ENCODE results near the gene ENKD1.

The ENKD1 gene

GRCh38 chr16:67661101-67661761 is 5.3 kb downstream of the ENKD1 start:
- WGBS, 2 donors (ENCODE audit: extremely low coverage in 2 of 2, insufficient read length in 2 of 2, insufficient replicate concordance in 1 of 2), result no CpG with 5 or more reads among the region's 39 CpGs
- H3K27ac ChIP-seq (replicated peaks; ENCODE audit: low read length), result no peak overlapping the region
- H2BK15ac ChIP-seq (ENCODE audit: low read length), result no peak overlapping the region
- peak; percentile 69 for DNase-seq (ENCODE audit: low spot score)
- H3K4me2 ChIP-seq (ENCODE audit: insufficient read depth, low read length, poor library complexity, severe bottlenecking), result peak overlapping the region; percentile 93
- no peak overlapping the region for H3K4ac ChIP-seq (ENCODE audit: low read length)
- no peaks in the 10 kb centered on the region for H3K9me3 ChIP-seq (replicated peaks in 1 of 2; ENCODE audit: control insufficient read depth in 2 of 2, insufficient read depth in 1 of 2, low read depth in 1 of 2, low read length in 2 of 2)
- no peak overlapping the region for H2BK12ac ChIP-seq (ENCODE audit: low read length)
- peak overlapping the region; percentile 22 for H4K91ac ChIP-seq (ENCODE audit: low read depth, low read length, poor library complexity)
- peak overlapping the region; percentile 85 for H2AFZ ChIP-seq (ENCODE audit: low read length)
- peaks cover 10% of the 10 kb centered on the region for H3K79me1 ChIP-seq (ENCODE audit: low read depth, low read length)
- H3K14ac ChIP-seq (ENCODE audit: low read length), result no peak overlapping the region
- no peak overlapping the region for H4K8ac ChIP-seq (ENCODE audit: low read depth, low read length)
- H3K18ac ChIP-seq (ENCODE audit: low read length), result peak overlapping the region; percentile 88
- no peak overlapping the region for H2BK5ac ChIP-seq (ENCODE audit: low read length)
- peaks cover 11 to 61% of the 10 kb centered on the region in 2 donors for H3K36me3 ChIP-seq (replicated peaks in 1 of 2; ENCODE audit: control insufficient read depth in 2 of 2, insufficient read depth in 2 of 2, low read length in 2 of 2)
- peak overlapping the region; percentile 45 for H3K23ac ChIP-seq (ENCODE audit: low read depth, low read length, poor library complexity)
- peaks cover 0 to 2% (median 0%) of the 10 kb centered on the region in 3 experiments for H3K27me3 ChIP-seq (ENCODE audit: control insufficient read depth in 3 of 3, insufficient read depth in 3 of 3, low read depth in 1 of 3, low read length in 3 of 3)
- peaks cover 7 to 16% of the 10 kb centered on the region in 2 donors for H3K4me1 ChIP-seq (ENCODE audit: control insufficient read depth in 2 of 2, insufficient read depth in 1 of 2, low read depth in 1 of 2, low read length in 2 of 2)
- peak overlapping the region; percentile 43 for H2AK5ac ChIP-seq (ENCODE audit: low read depth, low read length)
- H3K9ac ChIP-seq (ENCODE audit: low read depth, low read length, poor library complexity), result peak overlapping the region; percentile 82
- H2BK120ac ChIP-seq (ENCODE audit: low read depth, low read length), result no peak overlapping the region
- peak overlapping the region; percentile 67 to 70 for H3K4me3 ChIP-seq (ENCODE audit: low read length in 2 of 2)

- Histone ChIP-seq H3K79me1 (ENCODE audit: low read depth, low read length) (peaks cover 10% of the 10 kb centered on the region), H2AFZ (ENCODE audit: low read length) (peak within 1 kb of the TSS; percentile 88), H3K9ac (ENCODE audit: low read depth, low read length, poor library complexity) (peak within 1 kb of the TSS; percentile 99), H3K4me2 (ENCODE audit: insufficient read depth, low read length, poor library complexity, severe bottlenecking) (peak within 1 kb of the TSS; percentile 93), H3K27ac (replicated peaks; ENCODE audit: low read length) (peak within 1 kb of the TSS; percentile 51), H3K14ac (ENCODE audit: low read length) (peak within 1 kb of the TSS; percentile 17), H3K4me1 (ENCODE audit: control insufficient read depth in 2 of 2, insufficient read depth in 1 of 2, low read depth in 1 of 2, low read length in 2 of 2) (peaks cover 7 to 12% of the 10 kb centered on the region in 2 donors), H3K36me3 (replicated peaks in 1 of 2; ENCODE audit: control insufficient read depth in 2 of 2, insufficient read depth in 2 of 2, low read length in 2 of 2) (peaks cover 11 to 61% of the 10 kb centered on the region in 2 donors), H2BK120ac (ENCODE audit: low read depth, low read length) (peak within 1 kb of the TSS; percentile 84), H3K23ac (ENCODE audit: low read depth, low read length, poor library complexity) (peak within 1 kb of the TSS; percentile 92), H2BK12ac (ENCODE audit: low read length) (peak within 1 kb of the TSS; percentile 34), H4K91ac (ENCODE audit: low read depth, low read length, poor library complexity) (peak within 1 kb of the TSS; percentile 22), H3K18ac (ENCODE audit: low read length) (peak within 1 kb of the TSS; percentile 97), H3K4me3 (ENCODE audit: low read length in 2 of 2) (peak within 1 kb of the TSS; percentile 70 to 93), H3K4ac (ENCODE audit: low read length) (peak within 1 kb of the TSS; percentile 30), H3K27me3 (ENCODE audit: control insufficient read depth in 3 of 3, insufficient read depth in 3 of 3, low read depth in 1 of 3, low read length in 3 of 3) (peaks cover 0 to 2% (median 0%) of the 10 kb centered on the region in 3 experiments), H4K8ac (ENCODE audit: low read depth, low read length) (no peak within 1 kb of the TSS), H2BK15ac (ENCODE audit: low read length) (peak within 1 kb of the TSS; percentile 64), H3K9me3 (replicated peaks in 1 of 2; ENCODE audit: control insufficient read depth in 2 of 2, insufficient read depth in 1 of 2, low read depth in 1 of 2, low read length in 2 of 2) (no peaks in the 10 kb centered on the region), H2AK5ac (ENCODE audit: low read depth, low read length) (peak within 1 kb of the TSS; percentile 81), H2BK5ac (ENCODE audit: low read length) (peak within 1 kb of the TSS; percentile 91)
- peak; percentile 96 for DNase-seq (ENCODE audit: low spot score)
- WGBS, 2 donors (ENCODE audit: extremely low coverage in 2 of 2, insufficient read length in 2 of 2, insufficient replicate concordance in 1 of 2), result no CpG with 5 or more reads among the region's 48 CpGs
Measured at GRCh38 chr16:67660564-67661028, 6.0 kb downstream of the ENKD1 start, which contains the start of gene PARD6A. Gene PARD6A, plus strand, starts transcription at chr16:67660960. Its CDS starts 79 bp downstream, at chr16:67661039.

GRCh38 chr16:67659675-67660563 is 6.6 kb downstream of the ENKD1 start, which contains the start of gene ACD:
Gene ACD, minus strand, starts transcription at chr16:67660260. Its CDS starts 40 bp downstream, at chr16:67660220.
- H3K4ac ChIP-seq (ENCODE audit: low read length), result peak within 1 kb of the TSS; percentile 30
- H3K4me1 ChIP-seq (ENCODE audit: control insufficient read depth in 2 of 2, insufficient read depth in 1 of 2, low read depth in 1 of 2, low read length in 2 of 2), result peaks cover 7 to 10% of the 10 kb centered on the region in 2 donors
- peak within 1 kb of the TSS; percentile 93 for H3K4me2 ChIP-seq (ENCODE audit: insufficient read depth, low read length, poor library complexity, severe bottlenecking)
- H2BK120ac ChIP-seq (ENCODE audit: low read depth, low read length), result peak within 1 kb of the TSS; percentile 84
- WGBS, 2 donors (ENCODE audit: extremely low coverage in 2 of 2, insufficient read length in 2 of 2, insufficient replicate concordance in 1 of 2), result no CpG with 5 or more reads among the region's 83 CpGs
- peak within 1 kb of the TSS; percentile 88 for H2AFZ ChIP-seq (ENCODE audit: low read length)
- peak within 1 kb of the TSS; percentile 81 for H2AK5ac ChIP-seq (ENCODE audit: low read depth, low read length)
- H3K23ac ChIP-seq (ENCODE audit: low read depth, low read length, poor library complexity), result peak within 1 kb of the TSS; percentile 92
- peak within 1 kb of the TSS; percentile 34 for H2BK12ac ChIP-seq (ENCODE audit: low read length)
- peak within 1 kb of the TSS; percentile 64 for H2BK15ac ChIP-seq (ENCODE audit: low read length)
- H3K9me3 ChIP-seq (replicated peaks in 1 of 2; ENCODE audit: control insufficient read depth in 2 of 2, insufficient read depth in 1 of 2, low read depth in 1 of 2, low read length in 2 of 2), result no peaks in the 10 kb centered on the region
- peaks cover 0 to 3% (median 1%) of the 10 kb centered on the region in 3 experiments for H3K27me3 ChIP-seq (ENCODE audit: control insufficient read depth in 3 of 3, insufficient read depth in 3 of 3, low read depth in 1 of 3, low read length in 3 of 3)
- peak within 1 kb of the TSS; percentile 70 to 93 for H3K4me3 ChIP-seq (ENCODE audit: low read length in 2 of 2)
- peak within 1 kb of the TSS; percentile 97 for H3K18ac ChIP-seq (ENCODE audit: low read length)
- peak; percentile 96 for DNase-seq (ENCODE audit: low spot score)
- H3K9ac ChIP-seq (ENCODE audit: low read depth, low read length, poor library complexity), result peak within 1 kb of the TSS; percentile 99
- no peak within 1 kb of the TSS for H4K91ac ChIP-seq (ENCODE audit: low read depth, low read length, poor library complexity)
- H3K27ac ChIP-seq (replicated peaks; ENCODE audit: low read length), result peak within 1 kb of the TSS; percentile 51
- H3K36me3 ChIP-seq (replicated peaks in 1 of 2; ENCODE audit: control insufficient read depth in 2 of 2, insufficient read depth in 2 of 2, low read length in 2 of 2), result peaks cover 11 to 58% of the 10 kb centered on the region in 2 donors
- H3K79me1 ChIP-seq (ENCODE audit: low read depth, low read length), result peaks cover 10% of the 10 kb centered on the region
- H2BK5ac ChIP-seq (ENCODE audit: low read length), result peak within 1 kb of the TSS; percentile 91
- H4K8ac ChIP-seq (ENCODE audit: low read depth, low read length), result no peak within 1 kb of the TSS
- H3K14ac ChIP-seq (ENCODE audit: low read length), result peak within 1 kb of the TSS; percentile 17

Data from neuronal stem cell (in vitro differentiated cells).